ENCODE data around the gene MTA2.

DNA sequence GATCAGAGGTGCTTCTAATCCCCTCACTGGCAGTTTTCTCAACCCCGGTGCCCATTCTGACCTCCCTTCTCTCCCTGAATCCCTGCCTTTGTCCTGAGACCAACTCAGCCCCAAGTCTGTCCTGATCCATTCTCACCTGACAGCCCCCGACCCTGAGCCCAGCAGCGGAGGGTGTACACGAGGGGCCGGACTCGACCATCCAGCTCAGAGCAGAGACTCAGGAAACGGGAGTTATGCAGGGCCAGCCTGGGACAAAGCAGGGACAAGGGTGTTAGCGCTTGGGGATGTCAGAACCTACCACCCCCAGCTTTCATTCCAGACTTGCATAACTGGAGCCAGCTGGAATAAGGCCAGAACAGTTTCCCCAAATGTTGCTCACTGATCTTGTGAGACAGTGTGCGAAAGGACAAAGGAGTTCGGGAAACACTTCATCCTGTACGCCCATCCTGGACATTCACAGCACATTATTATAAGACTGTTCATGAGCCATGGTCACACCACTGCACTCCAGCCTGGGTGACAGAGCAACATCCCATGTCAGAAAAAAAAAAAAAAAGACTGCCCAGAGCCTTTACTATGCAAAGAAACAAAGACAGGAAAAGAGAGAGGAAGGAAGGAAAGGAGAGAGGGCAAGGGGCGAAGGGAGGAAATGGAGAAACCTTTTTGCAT is 24.5 kb downstream of the MTA2 start:
- TF ChIP-seq HES2 (IDR thresholded peaks at IDR 0.05) (no peak), SMC3 (IDR thresholded peaks at IDR 0.05) (no peak), CBX2 (IDR thresholded peaks at IDR 0.05; ENCODE audit: borderline replicate concordance, low read depth) (no peak), BHLHE40 (IDR thresholded peaks at IDR 0.05; ENCODE audit: low read depth, low read length) (no peak), POLR2A (IDR thresholded peaks at IDR 0.05; ENCODE audit: low read length) (no peak), CBX8 (IDR thresholded peaks at IDR 0.05) (no peak)
- TF ChIP-seq, protein P1, sequence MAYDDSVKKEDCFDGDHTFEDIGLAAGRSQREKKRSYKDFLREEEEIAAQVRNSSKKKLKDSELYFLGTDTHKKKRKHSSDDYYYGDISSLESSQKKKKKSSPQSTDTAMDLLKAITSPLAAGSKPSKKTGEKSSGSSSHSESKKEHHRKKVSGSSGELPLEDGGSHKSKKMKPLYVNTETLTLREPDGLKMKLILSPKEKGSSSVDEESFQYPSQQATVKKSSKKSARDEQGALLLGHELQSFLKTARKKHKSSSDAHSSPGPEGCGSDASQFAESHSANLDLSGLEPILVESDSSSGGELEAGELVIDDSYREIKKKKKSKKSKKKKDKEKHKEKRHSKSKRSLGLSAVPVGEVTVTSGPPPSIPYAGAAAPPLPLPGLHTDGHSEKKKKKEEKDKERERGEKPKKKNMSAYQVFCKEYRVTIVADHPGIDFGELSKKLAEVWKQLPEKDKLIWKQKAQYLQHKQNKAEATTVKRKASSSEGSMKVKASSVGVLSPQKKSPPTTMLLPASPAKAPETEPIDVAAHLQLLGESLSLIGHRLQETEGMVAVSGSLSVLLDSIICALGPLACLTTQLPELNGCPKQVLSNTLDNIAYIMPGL (CRISPR knock-in tag; IDR thresholded peaks at IDR 0.05; ENCODE audit: borderline replicate concordance), result no peak
